ENCODE results near the gene PON3.

PON3 gene

GRCh38 chr7:95396136-95397032 is at the start of gene PON3:
TSS of gene PON3 (minus strand) at chr7:95396375. CDS start at chr7:95396350, 25 bp downstream.
- peak; percentile 59 for DNase-seq

- no peak for DNase-seq
Measured at GRCh38 chr7:95444796-95445195, 48.6 kb upstream of the PON3 start.

GRCh38 chr7:95441042-95441823 is 45.1 kb upstream of the PON3 start:
- DNase-seq, result no peak

- no peak for DNase-seq
Measured at GRCh38 chr7:95440394-95441038, 44.3 kb upstream of the PON3 start.

DNA sequence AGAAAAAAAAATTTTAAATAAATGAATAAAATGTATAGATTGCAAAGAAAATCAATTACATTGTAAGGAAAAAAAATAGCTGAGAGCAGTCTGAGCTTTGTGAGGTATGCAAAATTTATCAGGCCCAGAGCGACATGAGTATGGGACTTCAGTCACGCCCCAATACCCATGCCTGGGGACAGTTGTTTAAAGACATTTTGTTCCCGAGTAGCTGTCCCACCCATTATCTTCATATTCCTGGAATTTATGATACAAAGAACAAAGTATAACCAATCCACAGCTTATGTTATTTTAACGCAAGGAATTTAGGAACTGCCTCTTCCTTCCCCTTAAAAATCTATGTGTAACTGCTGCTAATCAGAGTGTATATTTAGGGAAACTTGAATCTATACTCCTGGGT is 40.2 kb upstream of the PON3 start:
- DNase-seq, result no peak

DNA sequence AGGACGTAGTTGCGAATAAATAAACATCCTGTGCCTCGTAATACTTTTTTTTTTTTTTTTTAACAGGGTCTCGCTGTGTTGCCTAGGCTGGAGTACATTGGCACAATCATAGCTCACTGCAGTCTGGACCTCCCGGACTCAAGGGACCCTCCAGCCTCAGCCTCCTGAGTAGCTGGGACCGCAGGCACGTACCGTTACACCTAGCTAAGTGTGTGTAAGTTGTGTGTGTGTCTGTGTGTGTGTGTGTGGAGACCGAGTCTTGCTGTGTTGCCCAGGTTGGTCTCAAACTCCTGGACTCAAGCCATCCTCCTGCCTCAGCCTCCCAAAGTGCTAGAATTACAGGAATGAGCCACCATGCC is 39.2 kb upstream of the PON3 start:
- DNase-seq, result no peak

GRCh38 chr7:95434557-95435421 is 38.6 kb upstream of the PON3 start, which contains the start of gene PON2:
TSS of gene PON2 (minus strand) at chr7:95435028. CDS start at chr7:95434951, 77 bp downstream.
- DNase-seq, result peak; percentile 45

DNA sequence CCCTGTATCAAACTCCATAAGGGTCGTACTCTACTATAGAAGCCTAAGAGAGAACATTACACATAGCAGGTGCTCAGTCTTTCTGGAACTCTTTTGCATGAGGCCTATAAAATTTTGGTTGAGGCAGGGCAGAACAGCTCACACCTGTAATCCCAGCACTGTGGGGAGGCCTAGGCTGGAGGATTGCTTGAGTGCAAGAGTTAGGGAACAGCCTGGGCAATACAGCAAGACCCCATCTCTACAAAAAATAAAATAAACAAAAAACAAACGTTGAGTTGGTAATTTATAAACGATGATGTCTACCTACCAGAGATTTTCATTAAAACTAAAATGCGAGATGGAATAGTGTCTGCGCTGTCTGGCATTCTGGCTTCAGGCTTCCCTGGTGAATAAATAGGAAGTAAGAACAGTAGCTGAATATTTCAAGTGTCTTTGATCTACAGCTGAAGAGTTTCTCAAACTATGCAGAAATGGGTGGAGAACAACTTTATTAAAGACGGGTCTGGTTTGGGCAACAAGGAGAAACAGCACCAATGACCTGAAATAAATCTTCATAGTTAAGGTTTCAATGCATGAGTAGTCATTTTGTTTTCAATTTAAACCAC is 37.9 kb upstream of the PON3 start:
- no peak for DNase-seq

DNA sequence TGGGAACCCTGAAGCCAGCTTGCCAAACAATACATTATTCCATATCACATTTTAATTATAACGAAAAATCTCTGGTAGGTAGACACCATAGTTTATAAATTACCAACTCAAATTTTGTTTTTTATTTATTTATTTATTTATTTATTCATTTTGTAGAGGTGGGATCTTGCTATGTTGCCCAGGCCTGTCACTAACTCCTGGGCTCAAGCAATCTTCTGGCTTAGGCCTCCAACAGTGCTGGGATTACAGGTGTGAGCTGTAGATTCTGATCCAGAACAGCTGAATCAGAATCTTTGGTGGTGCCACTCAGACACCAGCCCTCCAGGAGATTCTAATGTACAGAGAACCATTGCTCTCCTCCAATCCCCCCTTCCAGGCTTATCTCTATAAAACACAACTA is 37.0 kb upstream of the PON3 start:
- no peak for DNase-seq

DNA sequence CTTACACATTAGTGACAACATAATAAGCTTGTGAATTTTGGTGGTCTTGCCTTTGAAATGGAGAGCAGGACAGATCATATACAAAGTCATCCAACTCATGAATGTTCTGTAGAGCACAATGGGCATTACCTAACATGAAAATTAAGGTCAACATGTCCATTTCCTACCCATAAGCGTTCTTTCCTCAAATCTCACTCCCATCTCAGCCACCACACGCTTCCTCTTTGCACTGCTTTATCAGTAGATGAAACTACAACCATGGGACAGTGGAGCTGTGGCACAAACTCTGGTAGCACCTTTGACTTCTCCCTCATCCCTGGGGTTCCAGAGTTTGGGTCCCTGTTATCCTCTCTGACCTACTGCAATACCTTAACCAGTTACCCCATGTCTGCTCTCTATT is 36.4 kb upstream of the PON3 start:
- DNase-seq, result no peak

- no peak for DNase-seq
Measured at GRCh38 chr7:95430864-95431263, 34.7 kb upstream of the PON3 start.

DNA sequence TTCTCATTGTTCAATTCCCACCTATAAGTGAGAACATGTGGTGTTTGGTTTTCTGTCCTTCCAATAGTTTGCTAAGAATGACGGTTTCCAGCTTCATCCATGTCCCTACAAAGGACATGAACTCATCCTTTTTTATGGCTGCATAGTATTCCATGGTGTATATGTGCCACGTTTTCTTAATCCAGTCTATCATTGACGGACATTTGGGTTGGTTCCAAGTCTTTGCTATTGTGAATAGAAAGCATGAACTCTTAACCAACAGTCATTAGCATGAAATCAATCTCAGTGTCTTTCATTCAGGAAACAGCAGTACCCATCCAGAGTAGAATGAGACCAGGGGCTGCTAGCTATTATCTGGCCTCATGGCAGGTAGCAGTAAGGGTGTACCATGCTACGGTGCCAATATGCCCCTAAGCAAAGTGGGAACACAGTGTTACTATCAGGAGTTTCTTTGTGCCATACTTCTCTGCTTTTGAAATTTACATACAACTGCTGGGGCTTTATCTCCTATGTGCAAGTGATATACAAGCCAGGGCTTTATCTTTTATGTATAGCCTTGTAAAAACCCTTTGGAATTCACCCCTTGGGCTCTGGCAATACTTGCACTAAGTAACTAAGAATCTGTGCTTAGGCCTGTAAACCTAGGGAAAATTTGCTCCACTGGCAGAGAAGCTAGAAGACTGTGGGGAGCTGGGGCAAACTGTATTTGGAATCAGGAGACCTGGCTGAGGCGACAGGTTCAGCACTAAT is 33.2 kb upstream of the PON3 start:
- DNase-seq, result no peak

DNA sequence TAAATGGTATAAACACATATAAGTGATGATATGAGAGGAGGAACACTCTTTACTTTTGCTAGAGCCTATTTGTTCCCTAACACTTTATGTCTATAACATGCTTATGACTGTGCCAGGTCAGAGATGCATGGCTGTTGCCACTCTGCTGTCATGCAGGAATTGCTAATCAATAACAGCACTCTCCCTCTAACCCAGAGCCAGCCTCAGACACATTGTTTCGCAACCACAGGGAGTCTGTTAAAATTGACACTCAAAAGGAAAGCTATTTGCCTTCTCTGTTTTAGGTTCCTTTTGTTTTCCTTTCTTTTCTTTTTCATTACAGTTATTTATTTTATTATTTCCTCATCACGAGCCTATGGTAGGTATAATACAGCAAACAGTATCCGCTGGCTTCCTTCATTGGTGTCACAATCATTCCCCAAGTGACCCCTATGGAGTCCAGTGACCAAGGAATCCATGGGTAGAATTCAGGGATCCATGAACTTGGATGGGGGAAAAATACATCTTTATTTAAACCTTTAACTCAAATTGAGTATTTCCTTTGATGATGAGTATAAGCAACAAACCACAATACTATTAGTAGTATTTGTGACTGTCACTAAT is 31.8 kb upstream of the PON3 start:
- DNase-seq, result no peak

GRCh38 chr7:95427166-95427565 is 31.0 kb upstream of the PON3 start:
- no peak for DNase-seq

DNA sequence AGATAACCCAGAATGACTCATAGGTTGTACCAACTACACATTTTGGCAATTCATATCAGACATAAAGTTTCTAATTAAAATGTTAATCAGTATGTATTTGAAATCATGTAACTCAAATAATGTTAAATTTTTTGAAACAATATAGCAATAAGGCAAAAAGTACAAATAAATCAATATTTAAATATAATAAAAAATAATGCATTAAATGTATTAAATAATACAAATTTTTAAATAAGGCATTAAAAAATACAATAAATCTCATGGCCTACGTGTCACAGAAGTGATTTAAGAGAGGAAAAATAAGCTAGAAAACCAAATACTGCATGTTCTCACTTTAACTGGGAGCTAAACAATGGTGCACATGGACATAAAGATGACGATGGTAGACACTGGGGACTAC is 29.5 kb upstream of the PON3 start:
- DNase-seq, result no peak

GRCh38 chr7:95424716-95425115 is 28.5 kb upstream of the PON3 start:
- no peak for DNase-seq

DNA sequence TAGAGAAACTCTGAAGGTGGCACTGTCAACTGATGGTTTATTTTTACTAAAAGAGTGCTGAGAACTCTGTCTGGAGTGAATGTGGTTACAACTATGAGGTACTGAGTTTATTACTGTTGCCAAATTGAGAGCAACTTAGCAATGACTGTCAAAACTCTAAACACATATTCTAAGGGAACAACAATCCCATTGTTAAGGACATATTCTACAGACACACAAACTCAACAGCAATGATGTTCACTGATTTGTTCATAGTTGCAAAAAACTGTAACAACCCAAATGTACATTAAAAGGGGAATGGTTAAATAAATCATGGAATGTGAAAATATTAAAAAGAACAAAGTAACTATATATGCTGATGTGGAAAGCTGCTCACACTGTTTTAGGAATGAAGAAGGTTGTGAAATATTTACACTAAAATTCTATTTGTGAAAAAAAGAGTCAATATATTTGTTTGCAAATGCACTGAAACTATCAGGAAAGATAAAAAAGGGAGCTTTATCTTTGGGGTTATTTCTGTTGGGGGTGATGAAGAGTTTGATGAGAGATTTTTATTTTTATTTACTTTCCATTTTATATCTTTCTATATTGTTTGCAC is 25.8 kb upstream of the PON3 start:
- DNase-seq, result no peak

GRCh38 chr7:95421000-95421846 is 25.0 kb upstream of the PON3 start:
- no peak for DNase-seq

- no peak for DNase-seq
Measured at GRCh38 chr7:95412075-95412474, 15.9 kb upstream of the PON3 start.

DNA sequence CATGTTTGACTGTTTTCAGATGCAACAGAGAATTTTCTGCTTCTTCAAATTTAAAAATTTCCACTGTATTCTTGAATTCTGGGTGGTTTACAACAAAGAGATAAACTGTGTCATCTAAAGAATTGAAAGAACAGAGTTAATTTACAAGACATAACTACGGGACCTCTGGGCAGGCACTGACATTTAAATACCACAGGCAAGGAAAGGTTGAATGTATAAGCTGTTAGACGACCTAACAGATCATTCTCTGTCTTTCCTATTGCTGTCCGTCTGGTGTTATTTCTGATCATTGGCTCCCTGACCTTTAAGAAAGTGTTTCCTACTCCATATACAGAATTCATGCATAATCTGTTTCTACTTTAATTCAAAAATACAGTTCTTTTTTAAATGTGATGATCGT is 15.5 kb upstream of the PON3 start:
- no peak for DNase-seq
